ENCODE data around the gene KDM1B. TPM values are rescaled to one million over a fixed set of nuclear protein-coding genes. Genes with fewer than 3 reads are reported as not detected.

Gene KDM1B, protein sequence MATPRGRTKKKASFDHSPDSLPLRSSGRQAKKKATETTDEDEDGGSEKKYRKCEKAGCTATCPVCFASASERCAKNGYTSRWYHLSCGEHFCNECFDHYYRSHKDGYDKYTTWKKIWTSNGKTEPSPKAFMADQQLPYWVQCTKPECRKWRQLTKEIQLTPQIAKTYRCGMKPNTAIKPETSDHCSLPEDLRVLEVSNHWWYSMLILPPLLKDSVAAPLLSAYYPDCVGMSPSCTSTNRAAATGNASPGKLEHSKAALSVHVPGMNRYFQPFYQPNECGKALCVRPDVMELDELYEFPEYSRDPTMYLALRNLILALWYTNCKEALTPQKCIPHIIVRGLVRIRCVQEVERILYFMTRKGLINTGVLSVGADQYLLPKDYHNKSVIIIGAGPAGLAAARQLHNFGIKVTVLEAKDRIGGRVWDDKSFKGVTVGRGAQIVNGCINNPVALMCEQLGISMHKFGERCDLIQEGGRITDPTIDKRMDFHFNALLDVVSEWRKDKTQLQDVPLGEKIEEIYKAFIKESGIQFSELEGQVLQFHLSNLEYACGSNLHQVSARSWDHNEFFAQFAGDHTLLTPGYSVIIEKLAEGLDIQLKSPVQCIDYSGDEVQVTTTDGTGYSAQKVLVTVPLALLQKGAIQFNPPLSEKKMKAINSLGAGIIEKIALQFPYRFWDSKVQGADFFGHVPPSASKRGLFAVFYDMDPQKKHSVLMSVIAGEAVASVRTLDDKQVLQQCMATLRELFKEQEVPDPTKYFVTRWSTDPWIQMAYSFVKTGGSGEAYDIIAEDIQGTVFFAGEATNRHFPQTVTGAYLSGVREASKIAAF
- polyA plus RNA-seq (2013, experiment 1 of 2; ENCODE audit: insufficient read length) = 11.6 TPM
- polyA plus RNA-seq (2013, experiment 2 of 2; ENCODE audit: insufficient read length) = 15.8 TPM

DNA sequence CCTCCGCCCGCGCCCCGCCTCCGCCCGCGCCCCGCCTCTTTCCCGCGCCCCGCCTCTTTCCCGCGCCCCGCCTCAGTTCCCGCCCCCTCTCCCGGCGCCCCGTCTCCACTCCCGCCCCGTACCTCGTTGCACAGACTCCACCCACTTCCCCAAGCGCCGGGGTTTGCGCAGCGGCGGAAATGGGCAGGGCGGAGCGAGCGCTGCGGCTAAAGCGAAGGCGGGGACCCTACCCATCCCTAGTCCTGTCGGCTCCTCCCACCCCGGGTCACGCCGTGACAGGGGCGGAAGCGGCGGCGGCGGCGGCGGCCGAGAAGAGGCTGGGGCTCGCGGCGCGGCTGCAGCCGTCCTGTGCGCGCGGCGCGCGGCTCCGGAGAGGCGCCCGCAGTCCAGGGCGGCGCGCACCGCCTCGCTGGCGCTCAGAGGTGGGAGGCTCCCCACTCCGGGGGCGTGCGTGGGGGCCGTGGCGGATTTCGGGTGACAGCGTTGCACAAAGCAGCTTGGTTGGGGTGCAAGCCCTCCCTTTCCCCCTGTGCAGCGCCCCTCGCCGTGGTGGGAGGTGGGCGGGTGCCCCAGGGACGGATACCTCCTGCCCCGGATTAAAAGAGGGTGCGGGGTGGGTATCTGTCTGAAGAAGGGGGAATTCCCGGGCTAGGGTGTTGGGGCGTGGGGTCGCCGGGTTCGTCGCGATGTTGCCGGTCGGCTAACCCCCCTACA, at the start of gene KDM1B:
TSS of gene KDM1B (plus strand) at position 273 of the 714 bp plus-strand sequence. CDS start 4,474 bp downstream, outside the sequence.
- DNase-seq = peak; percentile 98

- no peak for DNase-seq
These were observed 48.2 kb upstream of the KDM1B start for GRCh38 chr6:18107061-18107460.

GRCh38 chr6:18110162-18110561, 45.1 kb upstream of the KDM1B start:
- peak; percentile 32 for DNase-seq

- no peak for DNase-seq
These were observed 39.9 kb upstream of the KDM1B start for GRCh38 chr6:18115356-18115755.

GRCh38 chr6:18117136-18117535, 38.1 kb upstream of the KDM1B start:
- DNase-seq = no peak

- no peak for DNase-seq
These were observed 36.9 kb upstream of the KDM1B start for GRCh38 chr6:18118330-18118729.

- no peak for DNase-seq
These were observed 36.0 kb upstream of the KDM1B start for GRCh38 chr6:18119236-18119635.

GRCh38 chr6:18121580-18122127, 33.6 kb upstream of the KDM1B start:
- no peak for DNase-seq

- peak; percentile 86 for DNase-seq
These were observed 32.8 kb upstream of the KDM1B start, which contains the start of gene NHLRC1 for GRCh38 chr6:18122128-18123093. Gene NHLRC1, minus strand, starts transcription at chr6:18122677. Its CDS starts 71 bp downstream, at chr6:18122606.

- peak; percentile 33 for DNase-seq
These were observed 29.1 kb upstream of the KDM1B start for GRCh38 chr6:18126121-18126520.

- DNase-seq = no peak
These were observed 22.9 kb upstream of the KDM1B start for GRCh38 chr6:18132346-18132745.

DNA sequence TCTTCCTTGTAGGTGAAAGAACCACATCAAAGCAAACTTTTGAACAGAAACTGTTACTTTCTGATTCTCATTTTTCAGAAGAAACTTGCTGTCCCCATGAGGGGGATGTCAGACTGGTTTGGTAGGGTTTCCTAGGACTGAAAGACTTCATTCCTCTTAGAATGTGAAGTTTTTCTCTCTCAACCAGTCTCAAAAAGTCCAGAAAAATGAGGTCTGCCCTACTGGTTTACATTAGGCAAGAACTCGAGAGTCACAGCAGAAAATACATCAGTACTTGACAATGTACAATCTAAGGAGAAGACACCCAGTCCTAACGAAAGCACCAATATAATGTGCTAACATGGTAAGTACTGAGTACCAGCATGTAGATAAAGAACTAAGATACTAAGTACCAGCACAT, 20.1 kb upstream of the KDM1B start:
- DNase-seq = no peak

DNA sequence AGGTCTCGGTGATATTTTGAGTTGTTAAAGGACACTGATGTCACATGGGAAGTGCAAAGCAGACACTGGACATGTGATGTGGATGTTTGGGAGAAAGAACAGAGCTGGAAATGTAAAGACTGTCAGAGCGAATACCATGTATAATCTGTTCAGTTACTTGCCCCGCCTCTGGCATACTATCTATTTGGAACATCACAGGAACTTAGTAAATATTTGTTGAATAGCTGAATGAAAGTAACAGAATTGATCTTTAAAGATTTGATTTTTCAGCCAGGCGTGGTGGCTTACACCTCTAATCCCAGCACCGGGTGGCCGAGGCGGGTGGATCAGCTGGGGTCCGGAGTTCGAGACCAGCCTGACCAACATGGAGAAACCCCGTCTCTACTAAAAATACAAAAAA, 19.0 kb upstream of the KDM1B start:
- no peak for DNase-seq

DNA sequence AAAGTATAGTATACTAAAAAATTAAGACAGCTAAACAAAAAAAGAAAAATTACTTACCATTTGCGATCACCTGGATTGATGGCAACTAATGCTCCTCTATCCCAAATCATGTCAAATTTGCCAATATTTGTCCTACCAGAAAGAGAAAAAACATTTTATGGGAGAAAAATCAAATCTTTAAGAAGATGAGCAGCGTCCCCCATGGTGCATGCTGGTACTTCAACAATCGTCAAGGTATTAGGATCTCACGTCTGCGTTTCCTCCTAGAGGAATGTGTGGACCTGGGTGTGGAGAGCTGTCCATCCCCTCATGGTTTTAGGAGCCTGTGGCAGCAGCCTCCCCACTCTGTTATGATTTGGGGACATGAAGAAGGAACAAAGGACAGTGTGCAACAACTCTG, 16.3 kb upstream of the KDM1B start:
- DNase-seq = no peak

GRCh38 chr6:18139935-18140621, 15.1 kb upstream of the KDM1B start:
- DNase-seq = no peak

DNA sequence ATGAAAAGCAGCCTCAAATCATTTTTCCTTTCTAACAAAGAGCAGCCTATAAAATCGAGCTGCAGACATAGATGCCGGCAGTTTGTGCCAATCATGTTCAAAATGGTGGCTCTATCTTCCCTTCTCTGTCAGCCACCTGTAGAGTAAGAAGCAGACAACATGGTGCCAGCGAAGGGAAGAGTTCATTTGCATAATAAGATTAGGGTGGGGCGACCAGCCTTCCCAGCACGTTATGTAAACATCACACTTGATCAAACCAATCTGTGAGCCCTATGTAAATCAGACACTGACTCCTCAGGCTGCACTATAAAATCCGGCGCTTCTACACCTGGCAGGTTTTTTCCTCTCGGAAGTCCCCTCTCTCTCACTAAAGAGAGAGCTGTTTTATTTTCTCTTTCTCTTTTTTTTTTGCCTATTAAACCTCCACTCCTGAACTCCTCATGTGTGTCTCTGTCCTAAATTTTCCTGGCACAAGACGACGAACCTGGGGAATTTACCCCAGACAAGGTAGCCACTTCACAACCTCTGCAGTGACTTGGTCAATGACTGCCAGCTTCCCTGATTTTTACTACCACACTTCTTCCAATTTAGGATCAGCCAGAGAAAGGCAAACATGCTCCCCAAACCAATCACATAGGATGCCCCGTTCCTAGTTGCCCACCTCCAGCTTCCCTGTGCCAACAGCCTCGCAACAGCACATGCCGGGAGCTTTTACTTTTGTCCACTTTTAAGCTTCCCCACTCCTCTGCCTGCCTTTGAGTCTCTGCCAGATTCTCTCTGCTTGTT, 13.2 kb upstream of the KDM1B start:
- DNase-seq = no peak

DNA sequence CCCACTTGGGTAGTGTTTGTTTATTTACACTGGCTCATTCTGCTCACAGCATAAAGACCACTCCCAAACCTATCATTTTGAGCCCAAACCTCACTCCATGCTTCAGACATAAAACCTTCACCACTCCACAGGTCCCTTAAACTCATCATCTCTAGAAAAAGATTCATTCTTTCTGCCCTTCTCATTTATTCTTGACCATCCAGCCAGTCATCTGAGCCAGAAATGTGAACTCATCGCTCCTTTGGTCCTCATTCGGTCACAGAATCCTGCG, 12.7 kb upstream of the KDM1B start:
- DNase-seq = no peak

- peak; percentile 33 for DNase-seq
These were observed 8.1 kb upstream of the KDM1B start for GRCh38 chr6:18147160-18147559.

GRCh38 chr6:18147616-18148015, 7.6 kb upstream of the KDM1B start:
- no peak for DNase-seq
